NT2/D1 (cell line): ENCODE results near the gene ARL15.
A peak's percentile ranks its signal among the peaks of the same experiment; 100 is the strongest.

Experiments
- DNase-seq: peaks from one replicate; pipeline ENCODE4 v3.0.0-alpha.2; 2011; ENCODE audit warnings: low read depth, low spot score
- H3K27me3 ChIP-seq: 2 replicates; pipeline ENCODE4 v1.6.0; 2011; ENCODE audit warnings: mild to moderate bottlenecking; ENCODE audit not compliant: insufficient read length, insufficient read depth
- H3K36me3 ChIP-seq: 2 replicates; pipeline ENCODE4 v1.6.1; 2011; ENCODE audit warnings: mild to moderate bottlenecking, low read length, mixed read lengths; ENCODE audit not compliant: insufficient read depth, insufficient read length
- H3K4me1 ChIP-seq: 2 replicates; pipeline ENCODE4 v1.5.1; 2011; ENCODE audit not compliant: insufficient read depth, insufficient read length
- H3K4me3 ChIP-seq: 2 replicates; pipeline ENCODE4 v1.5.1; 2011; ENCODE audit warnings: low read depth; ENCODE audit not compliant: insufficient read length
- H3K9ac ChIP-seq: 2 replicates; pipeline ENCODE4 v1.6.0; 2011; ENCODE audit warnings: low read depth; ENCODE audit not compliant: insufficient read length
- H3K9me3 ChIP-seq: 2 replicates; pipeline ENCODE4 v1.5.1; 2011; ENCODE audit warnings: mild to moderate bottlenecking, low read length; ENCODE audit not compliant: insufficient read depth
- SUZ12 ChIP-seq: IDR thresholded peaks from 2 replicates; pipeline ENCODE4 v1.6.1; 2011; ENCODE audit not compliant: insufficient read length, insufficient read depth; ENCODE audit errors: extremely low read depth
- YY1 ChIP-seq: IDR thresholded peaks from 2 replicates; pipeline ENCODE4 v1.6.1; 2011; ENCODE audit not compliant: insufficient read length, insufficient read depth
- ZNF274 ChIP-seq: IDR thresholded peaks from 2 replicates; pipeline ENCODE4 v1.6.1; 2011; ENCODE audit warnings: mild to moderate bottlenecking, low read depth, low read length

Gene ARL15

DNA sequence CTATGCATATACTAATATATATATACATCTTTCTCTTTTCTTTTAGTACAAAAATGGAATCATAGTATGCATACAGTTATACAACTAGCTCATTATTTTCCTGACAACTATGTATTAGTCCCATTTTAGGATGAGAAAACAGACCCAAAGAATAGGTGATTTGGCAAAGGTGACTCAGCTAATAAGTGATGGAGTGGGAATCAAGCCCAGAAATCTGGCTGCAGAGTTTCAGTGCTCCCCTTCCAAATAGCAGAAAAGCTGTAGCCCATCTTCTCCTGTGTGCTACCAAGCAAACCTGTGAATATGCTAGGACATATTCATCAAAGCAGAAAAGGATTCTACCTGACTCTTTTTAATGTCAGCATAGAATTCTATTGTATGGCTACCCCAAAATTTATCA is 114.7 kb downstream of the ARL15 start:
- no peak overlapping the region for H3K4me3 ChIP-seq
- no peaks in the 10 kb centered on the region for H3K36me3 ChIP-seq
- H3K27me3 ChIP-seq = no peaks in the 10 kb centered on the region
- TF ChIP-seq YY1 = no peak
- no peak for TF ChIP-seq SUZ12
- TF ChIP-seq ZNF274 = no peak
- no peak overlapping the region for H3K9ac ChIP-seq
- no peak for DNase-seq
- H3K9me3 ChIP-seq = no peaks in the 10 kb centered on the region
- no peaks in the 10 kb centered on the region for H3K4me1 ChIP-seq

DNA sequence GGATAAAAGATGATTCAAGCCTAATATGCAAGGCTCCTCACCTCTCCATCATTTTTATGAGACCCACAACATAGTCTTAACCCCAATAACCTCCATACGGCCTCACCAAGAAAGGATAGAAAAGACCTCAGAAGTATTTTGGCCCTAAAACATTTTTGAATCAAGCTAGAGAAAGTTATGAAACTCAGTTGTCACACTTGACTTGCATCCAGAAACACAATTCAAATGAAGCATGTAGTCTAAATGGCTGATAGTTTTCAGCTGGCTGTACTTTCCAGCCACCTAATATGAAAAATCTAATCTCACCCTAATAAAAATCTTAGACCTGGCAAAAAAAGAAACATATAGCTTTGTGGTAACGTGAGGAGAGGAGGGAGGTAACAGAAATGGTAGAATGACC is 116.1 kb downstream of the ARL15 start:
- no peaks in the 10 kb centered on the region for H3K9me3 ChIP-seq
- H3K4me1 ChIP-seq = no peaks in the 10 kb centered on the region
- H3K4me3 ChIP-seq = no peak overlapping the region
- no peaks in the 10 kb centered on the region for H3K27me3 ChIP-seq
- no peak overlapping the region for H3K9ac ChIP-seq
- no peaks in the 10 kb centered on the region for H3K36me3 ChIP-seq
- no peak for TF ChIP-seq YY1
- TF ChIP-seq SUZ12 = no peak
- TF ChIP-seq ZNF274 = no peak
- DNase-seq = no peak

DNA sequence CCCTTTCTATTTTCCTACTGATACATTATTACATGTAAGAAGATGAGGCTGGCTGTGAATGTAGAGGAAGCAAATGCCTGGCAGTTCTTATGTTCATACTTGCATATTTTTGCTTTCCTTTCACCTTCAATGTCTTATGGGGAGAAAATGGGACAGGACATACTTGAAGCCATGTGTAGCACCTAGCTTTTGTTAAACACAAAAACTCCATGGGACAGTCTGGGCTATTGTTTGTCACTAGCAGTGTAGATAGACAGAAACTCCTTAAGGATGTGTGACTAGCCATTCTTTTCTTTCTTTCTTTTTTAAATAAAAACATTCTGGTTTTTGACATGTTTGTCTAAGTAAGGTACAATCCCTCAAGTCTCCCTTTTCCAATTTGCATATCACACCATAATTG is 122.7 kb downstream of the ARL15 start:
- H3K36me3 ChIP-seq = no peaks in the 10 kb centered on the region
- H3K27me3 ChIP-seq = no peaks in the 10 kb centered on the region
- no peak overlapping the region for H3K4me3 ChIP-seq
- TF ChIP-seq ZNF274 (no peak), YY1 (no peak), SUZ12 (no peak)
- DNase-seq = no peak
- H3K4me1 ChIP-seq = no peaks in the 10 kb centered on the region
- no peaks in the 10 kb centered on the region for H3K9me3 ChIP-seq
- H3K9ac ChIP-seq = no peak overlapping the region

DNA sequence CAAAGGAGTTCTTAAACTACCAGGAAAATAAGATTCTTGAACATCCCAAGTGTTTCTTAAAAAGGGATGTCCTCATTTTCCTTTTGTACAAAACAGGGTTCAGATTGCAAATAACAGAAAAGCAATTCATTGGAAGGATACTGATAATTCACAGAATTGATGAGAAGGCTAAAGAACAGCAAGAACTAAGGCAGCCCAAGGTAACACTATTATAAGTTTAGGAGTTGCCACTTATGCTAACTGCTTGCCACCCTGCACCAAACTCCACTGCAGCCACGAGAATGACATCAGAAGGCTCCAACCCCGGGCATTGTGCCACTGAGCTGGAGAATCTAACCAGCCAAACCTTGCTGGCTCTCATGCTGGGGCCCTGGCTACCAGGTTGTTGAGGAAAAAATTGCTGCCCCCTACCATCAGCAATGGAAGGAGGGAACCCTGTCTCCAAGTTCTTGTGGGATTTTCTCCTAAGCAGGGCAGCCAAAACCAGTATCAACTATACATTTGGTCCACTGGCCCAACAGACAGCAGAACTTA is 123.4 kb downstream of the ARL15 start:
- Histone ChIP-seq H3K27me3 (no peaks in the 10 kb centered on the region), H3K9ac (no peak overlapping the region), H3K9me3 (no peaks in the 10 kb centered on the region), H3K4me3 (no peak overlapping the region), H3K36me3 (no peaks in the 10 kb centered on the region), H3K4me1 (no peaks in the 10 kb centered on the region)
- no peak for TF ChIP-seq YY1
- no peak for TF ChIP-seq ZNF274
- TF ChIP-seq SUZ12 = no peak
- no peak for DNase-seq

DNA sequence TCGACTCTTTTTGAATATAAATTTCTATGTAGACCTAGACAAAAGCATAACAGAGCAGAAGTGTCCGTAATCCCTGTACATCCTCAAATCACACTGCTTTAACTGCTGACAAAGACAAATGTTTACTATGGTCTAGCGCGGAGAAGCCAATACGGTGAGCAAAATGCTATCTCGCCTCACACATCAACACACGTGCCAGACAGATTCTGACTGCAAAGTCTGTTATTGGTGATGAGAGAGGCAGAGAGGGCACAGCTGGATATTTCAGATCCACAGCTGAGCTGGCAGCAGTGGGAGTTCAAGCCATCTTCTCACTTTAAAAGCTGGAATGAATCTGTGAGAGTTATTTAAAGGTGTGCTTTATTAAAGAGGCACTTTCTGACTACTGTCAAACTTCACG is 124.3 kb downstream of the ARL15 start:
- no peak for TF ChIP-seq YY1
- no peak for TF ChIP-seq ZNF274
- TF ChIP-seq SUZ12 = no peak
- no peak overlapping the region for H3K4me3 ChIP-seq
- no peak overlapping the region for H3K9ac ChIP-seq
- no peaks in the 10 kb centered on the region for H3K9me3 ChIP-seq
- no peaks in the 10 kb centered on the region for H3K4me1 ChIP-seq
- DNase-seq = no peak
- no peaks in the 10 kb centered on the region for H3K27me3 ChIP-seq
- H3K36me3 ChIP-seq = no peaks in the 10 kb centered on the region

DNA sequence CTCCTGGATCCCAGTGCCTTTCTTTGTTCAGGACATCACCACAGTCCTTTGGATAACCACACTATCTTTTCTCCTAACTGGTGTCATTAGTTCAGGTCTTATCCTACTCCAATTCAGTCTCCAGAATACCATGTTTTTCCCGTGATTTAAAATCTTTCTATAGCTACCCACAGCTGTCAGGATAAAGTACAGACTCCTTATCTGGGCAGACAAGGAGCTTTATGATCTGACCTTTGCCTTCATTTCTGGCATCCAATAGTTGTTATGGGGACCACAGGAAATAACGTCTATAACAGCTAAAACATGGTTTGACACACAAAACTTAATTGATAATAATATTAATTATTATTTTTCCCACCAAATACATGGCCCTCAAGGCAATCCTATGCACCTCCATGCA is 125.6 kb downstream of the ARL15 start:
- Histone ChIP-seq H3K27me3 (no peaks in the 10 kb centered on the region), H3K9ac (no peak overlapping the region), H3K36me3 (no peaks in the 10 kb centered on the region), H3K4me1 (no peaks in the 10 kb centered on the region), H3K4me3 (no peak overlapping the region), H3K9me3 (no peaks in the 10 kb centered on the region)
- no peak for DNase-seq
- TF ChIP-seq SUZ12 (no peak), ZNF274 (no peak), YY1 (no peak)

DNA sequence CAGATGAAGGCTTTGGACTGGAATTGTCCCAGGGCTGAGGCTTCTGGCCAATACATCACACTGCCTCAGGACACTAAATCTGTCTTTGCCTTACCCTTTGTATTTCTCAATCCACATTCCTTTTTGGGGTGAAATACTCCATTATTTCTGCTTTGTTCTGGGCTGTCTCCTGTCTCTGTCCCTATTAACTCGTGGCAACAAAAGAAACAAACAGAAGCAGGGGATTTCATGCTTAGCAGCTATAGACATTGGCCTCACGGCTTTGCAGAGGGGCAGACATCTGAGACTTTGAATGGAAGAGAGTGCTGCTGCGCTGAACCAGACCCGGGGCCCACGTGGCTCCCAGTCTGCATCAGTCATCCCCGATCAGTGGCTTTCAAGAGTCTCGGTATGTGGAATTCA is 129.7 kb downstream of the ARL15 start:
- Histone ChIP-seq H3K9me3 (no peaks in the 10 kb centered on the region), H3K9ac (no peak overlapping the region), H3K4me1 (no peaks in the 10 kb centered on the region), H3K36me3 (no peaks in the 10 kb centered on the region), H3K27me3 (no peaks in the 10 kb centered on the region), H3K4me3 (no peak overlapping the region)
- TF ChIP-seq ZNF274 (no peak), SUZ12 (no peak), YY1 (no peak)
- DNase-seq = peak; percentile 8
